Thyroid gland (tissue), 4 donors: ENCODE measurements around the gene FLT3.

ENCODE experiments used
- CTCF ChIP-seq, 6 experiments: fragments of 200-600 bp in 3 of 6; fragments of 450-650 bp in 3 of 6; sonication (generic) in 3 of 6; IDR thresholded peaks; one replicate each; pipeline ENCODE4 v1.5.1; 2016 to 2019; ENCODE audit warnings: antibody characterized with exemption in 6 of 6, mild to moderate bottlenecking in 2 of 6, inconsistent platforms in 1 of 6, moderate library complexity in 1 of 6
- POLR2A ChIP-seq, 2 donors: fragments of 450-650 bp; IDR thresholded peaks; one replicate each; pipeline ENCODE4 v1.6.1; 2017; ENCODE audit warnings: antibody characterized with exemption in 2 of 2, mild to moderate bottlenecking in 2 of 2, moderate library complexity in 1 of 2

DNA sequence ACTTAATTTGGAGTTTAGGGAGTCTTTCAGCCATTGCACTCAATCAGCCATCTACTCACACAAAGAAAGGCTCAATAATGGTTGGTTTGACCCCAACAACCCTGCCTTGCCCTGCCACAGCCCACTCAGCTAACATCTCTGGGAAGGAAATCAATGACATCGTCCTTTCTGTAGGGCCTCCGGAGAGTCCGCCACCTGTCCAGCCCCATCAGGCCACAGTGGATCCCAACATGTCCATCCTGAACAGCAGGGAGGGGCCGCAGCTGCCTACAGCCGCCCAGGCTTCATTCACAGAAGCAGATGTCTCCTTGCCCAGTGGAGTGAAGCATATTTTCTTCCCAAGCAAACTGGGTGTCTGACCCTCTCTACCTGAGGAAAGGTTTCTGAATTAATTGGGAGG, 127.1 kb downstream of the FLT3 start:
- TF ChIP-seq CTCF (IDR thresholded peaks at IDR 0.05) (no peak), POLR2A (IDR thresholded peaks at IDR 0.05) (no peak)
